Subcutaneous abdominal adipose tissue (tissue), 5 donors: ENCODE measurements around the gene TRABD2A.
"Not testable (repeated sequence)": the region's sequence is repeated elsewhere in the genome, so short reads cannot be mapped to it uniquely, and the experiment has no call there.

Source experiments
- H3K27ac ChIP-seq: one replicate; pipeline ENCODE4 v1.7.0; 2013; ENCODE audit warnings: low read depth, mild to moderate bottlenecking, inconsistent platforms, low read length, moderate library complexity
- H3K27me3 ChIP-seq, 5 donors: one replicate each; pipeline ENCODE4 v1.7.0; 2013; ENCODE audit warnings: low read length in 5 of 5, inconsistent platforms in 1 of 5; ENCODE audit not compliant: control insufficient read depth in 5 of 5, insufficient read depth in 4 of 5
- H3K36me3 ChIP-seq, 5 donors: one replicate each; pipeline ENCODE4 v1.7.0; 2013; ENCODE audit warnings: low read length in 5 of 5; ENCODE audit not compliant: control insufficient read depth in 5 of 5, insufficient read depth in 5 of 5
- H3K4me1 ChIP-seq, 5 donors: one replicate each; pipeline ENCODE4 v1.7.0; 2013; ENCODE audit warnings: low read length in 5 of 5, mild to moderate bottlenecking in 3 of 5, moderate library complexity in 1 of 5; ENCODE audit not compliant: control insufficient read depth in 5 of 5, insufficient read depth in 5 of 5
- H3K4me3 ChIP-seq, 5 donors: one replicate each; pipeline ENCODE4 v1.7.0; 2013; ENCODE audit warnings: low read length in 5 of 5, low read depth in 1 of 5
- H3K9ac ChIP-seq, 5 donors: one replicate each; pipeline ENCODE4 v1.7.0; 2013; ENCODE audit warnings: low read length in 5 of 5, mild to moderate bottlenecking in 4 of 5, moderate library complexity in 3 of 5
- H3K9me3 ChIP-seq, 5 donors: one replicate each; pipeline ENCODE4 v1.7.0; 2013; ENCODE audit warnings: low read length in 5 of 5; ENCODE audit not compliant: control insufficient read depth in 5 of 5
- donor health status: healthy.
- donor health status: healthy.
- donor health status: healthy.
- donor health status: healthy.
- donor health status: healthy.

TRABD2A gene

GRCh38 chr2:84880645-84881521 lies at the start of gene TRABD2A:
Gene TRABD2A (minus strand): TSS chr2:84881084. CDS start chr2:84881039, 45 bp downstream.
- Histone ChIP-seq H3K9ac (peak within 1 kb of the TSS; percentile 54 to 72 (median 63)), H3K27me3 (peaks cover 0 to 9% (median 2%) of the 10 kb centered on the region in 5 donors), H3K9me3 (no peaks in the 10 kb centered on the region), H3K27ac (no peak within 1 kb of the TSS), H3K4me3 (peak within 1 kb of the TSS; percentile 62 to 81 (median 77)), H3K36me3 (no peaks in the 10 kb centered on the region), H3K4me1 (peaks cover 0 to 34% (median 32%) of the 10 kb centered on the region in 5 donors)

DNA sequence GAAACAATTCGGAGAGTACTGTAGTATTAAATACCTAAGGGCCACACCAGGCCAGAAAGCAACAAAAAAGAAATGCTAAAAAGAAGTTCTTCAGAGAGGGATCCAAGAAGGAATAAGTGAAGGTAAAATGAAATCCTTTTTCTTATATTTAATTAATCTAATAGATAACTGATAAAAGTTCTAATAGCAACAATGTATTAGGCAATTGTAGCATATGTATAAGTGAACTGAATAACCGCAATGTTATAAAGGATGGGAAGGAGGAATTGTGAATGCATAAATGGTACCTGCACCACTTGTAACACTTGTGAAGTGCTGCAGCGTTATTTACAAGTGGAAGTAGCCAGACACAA lies 46.4 kb upstream of the TRABD2A start:
- peaks cover 3 to 30% (median 26%) of the 10 kb centered on the region in 5 donors for H3K4me1 ChIP-seq
- H3K9me3 ChIP-seq = no peaks in the 10 kb centered on the region
- peak overlapping the region in 1 of 5 donors; percentile 74 for H3K4me3 ChIP-seq
- H3K27ac ChIP-seq = no peak overlapping the region
- no peaks in the 10 kb centered on the region for H3K27me3 ChIP-seq
- H3K9ac ChIP-seq = no peak overlapping the region
- no peaks in the 10 kb centered on the region for H3K36me3 ChIP-seq

GRCh38 chr2:84925724-84926376 lies 45.0 kb upstream of the TRABD2A start:
- H3K9ac ChIP-seq = no peak overlapping the region
- H3K9me3 ChIP-seq = no peaks in the 10 kb centered on the region
- peaks cover 3 to 26% (median 25%) of the 10 kb centered on the region in 5 donors for H3K4me1 ChIP-seq
- H3K27me3 ChIP-seq = no peaks in the 10 kb centered on the region
- no peaks in the 10 kb centered on the region for H3K36me3 ChIP-seq
- peak overlapping the region; percentile 49 to 74 (median 58) for H3K4me3 ChIP-seq
- H3K27ac ChIP-seq = no peak overlapping the region

GRCh38 chr2:84925336-84925723 lies 44.4 kb upstream of the TRABD2A start:
- Histone ChIP-seq H3K9me3 (no peaks in the 10 kb centered on the region), H3K9ac (no peak overlapping the region), H3K36me3 (no peaks in the 10 kb centered on the region), H3K4me3 (peak overlapping the region in 3 of 5 donors; percentile 3 to 58 (median 53)), H3K27me3 (no peaks in the 10 kb centered on the region), H3K4me1 (peaks cover 3 to 29% (median 27%) of the 10 kb centered on the region in 5 donors), H3K27ac (peak overlapping the region; percentile 76)

DNA sequence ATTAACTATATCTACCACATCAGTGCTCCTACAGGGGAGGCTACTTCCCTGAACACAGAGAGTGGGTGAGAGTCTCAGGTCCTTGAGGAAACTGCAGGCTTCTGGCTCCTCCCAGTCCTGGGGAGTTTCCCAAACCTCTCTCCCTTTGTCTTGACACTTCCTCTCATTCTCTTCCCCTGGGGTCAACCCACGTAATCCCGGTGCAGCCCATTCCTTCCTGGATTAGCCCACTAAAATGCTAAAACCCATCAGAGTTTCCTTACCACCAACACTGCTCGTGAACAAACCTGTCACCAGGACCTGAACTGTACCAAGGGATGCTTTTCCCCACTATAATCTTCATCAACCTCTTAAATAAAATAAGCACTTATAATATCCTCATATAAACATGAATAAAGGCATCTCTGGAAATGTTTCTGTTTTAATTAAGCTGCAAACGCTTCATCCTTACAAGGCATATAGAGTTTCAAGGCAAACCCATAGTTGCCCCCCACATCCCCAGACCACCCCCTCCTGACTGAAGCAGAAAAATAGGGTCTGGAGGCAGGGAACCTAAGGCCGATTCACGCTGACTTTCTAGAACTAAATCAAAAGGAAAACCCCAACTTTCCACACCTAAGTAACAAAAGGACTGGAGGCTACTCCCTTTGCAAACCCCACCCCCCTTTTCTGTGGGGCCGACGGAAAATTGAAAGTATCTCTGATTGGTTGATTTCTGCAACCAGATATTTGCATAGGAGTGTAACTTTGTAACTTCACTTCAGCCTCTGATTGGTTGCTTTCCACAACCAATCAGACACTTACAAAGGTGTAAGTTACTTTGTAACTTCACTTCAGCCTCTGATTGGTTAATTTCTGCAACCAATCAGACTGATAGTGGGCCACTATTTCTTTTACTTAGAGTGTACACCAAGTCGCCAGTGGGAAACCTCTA lies 43.6 kb upstream of the TRABD2A start:
- peak overlapping the region; percentile 76 for H3K27ac ChIP-seq
- no peaks in the 10 kb centered on the region for H3K36me3 ChIP-seq
- H3K4me3 ChIP-seq = no peak overlapping the region
- no peak overlapping the region for H3K9ac ChIP-seq
- peaks cover 3 to 38% (median 30%) of the 10 kb centered on the region in 5 donors for H3K4me1 ChIP-seq
- H3K9me3 ChIP-seq = no peaks in the 10 kb centered on the region
- H3K27me3 ChIP-seq = no peaks in the 10 kb centered on the region

GRCh38 chr2:84923009-84923408 lies 42.1 kb upstream of the TRABD2A start:
- Histone ChIP-seq H3K27ac (no peak overlapping the region), H3K4me3 (no peak overlapping the region), H3K36me3 (no peaks in the 10 kb centered on the region), H3K9ac (no peak overlapping the region), H3K4me1 (peaks cover 3 to 40% (median 30%) of the 10 kb centered on the region in 5 donors), H3K9me3 (no peaks in the 10 kb centered on the region), H3K27me3 (no peaks in the 10 kb centered on the region)

DNA sequence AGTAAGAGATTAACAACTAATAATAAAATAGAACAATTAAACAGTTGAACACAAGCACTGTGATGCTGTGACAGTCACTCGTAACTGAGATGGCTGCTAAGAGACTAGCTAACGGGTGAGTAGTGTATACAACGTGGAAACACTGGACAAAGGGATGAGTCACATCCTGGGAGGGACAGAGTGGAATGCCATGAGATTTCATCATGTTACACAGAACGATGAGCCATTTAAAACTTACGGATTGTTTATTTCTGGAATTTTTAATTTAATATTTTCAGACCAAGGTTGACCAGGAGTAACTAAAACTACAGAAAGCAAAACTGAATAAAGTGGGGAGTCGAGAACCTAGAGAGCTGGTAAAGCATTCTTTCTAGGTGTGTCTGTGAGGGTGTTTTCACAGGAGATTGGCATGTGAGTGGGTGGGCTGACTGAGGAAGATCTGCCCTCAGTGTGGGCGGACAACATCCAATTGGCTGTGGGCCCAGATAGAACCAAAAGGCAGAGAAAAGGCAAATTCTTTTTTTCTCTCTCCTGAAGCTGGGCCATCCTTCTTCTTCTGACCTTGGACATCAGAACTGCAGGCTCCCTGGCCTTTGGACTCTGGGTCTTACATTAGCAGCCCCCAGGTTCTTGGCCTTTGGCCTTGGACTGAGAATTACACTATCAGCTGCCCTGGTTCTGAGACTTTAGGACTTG lies 39.1 kb upstream of the TRABD2A start:
- Histone ChIP-seq H3K4me3 (peak overlapping the region in 4 of 5 donors; percentile 17 to 37 (median 20)), H3K4me1 (peaks cover 0 to 21% (median 13%) of the 10 kb centered on the region in 5 donors), H3K9me3 (no peaks in the 10 kb centered on the region), H3K27me3 (no peaks in the 10 kb centered on the region), H3K27ac (peak overlapping the region; percentile 95), H3K9ac (peak overlapping the region in 3 of 5 donors; percentile 43 to 82 (median 62)), H3K36me3 (no peaks in the 10 kb centered on the region)

GRCh38 chr2:84918430-84918829 lies 37.5 kb upstream of the TRABD2A start:
- H3K4me3 ChIP-seq = no peak overlapping the region
- no peaks in the 10 kb centered on the region for H3K36me3 ChIP-seq
- H3K27ac ChIP-seq = no peak overlapping the region
- no peak overlapping the region for H3K9ac ChIP-seq
- no peaks in the 10 kb centered on the region for H3K9me3 ChIP-seq
- H3K4me1 ChIP-seq = peaks cover 0 to 14% (median 6%) of the 10 kb centered on the region in 5 donors
- no peaks in the 10 kb centered on the region for H3K27me3 ChIP-seq

DNA sequence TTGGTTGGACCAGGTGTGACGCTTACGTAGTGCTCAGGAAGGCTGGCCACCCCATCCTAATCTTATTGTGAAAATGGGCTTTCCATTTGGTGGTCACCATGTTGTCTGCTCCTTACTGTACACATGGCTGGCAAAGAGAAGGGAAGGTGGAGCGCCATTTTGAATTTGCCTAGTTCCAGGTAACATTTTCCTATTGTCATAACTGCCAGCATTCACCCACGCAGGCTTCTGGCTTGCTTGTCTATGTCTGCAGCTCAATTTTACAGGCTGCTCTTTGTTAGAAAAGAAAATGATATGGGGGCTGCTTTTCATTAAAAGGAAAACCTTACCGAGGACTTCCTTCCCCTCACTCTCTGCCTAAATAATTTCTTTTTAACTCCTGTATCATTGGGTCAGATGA lies 36.9 kb upstream of the TRABD2A start:
- H3K27me3 ChIP-seq, H3K9ac ChIP-seq, H3K27ac ChIP-seq, H3K36me3 ChIP-seq, H3K4me3 ChIP-seq, H3K9me3 ChIP-seq: not testable (repeated sequence)
- H3K4me1 ChIP-seq = peaks cover 0 to 14% (median 6%) of the 10 kb centered on the region in 5 donors
